ENCODE data around the gene PNMA3. TPM values are rescaled to one million over a fixed set of nuclear protein-coding genes. Genes with fewer than 3 reads are reported as not detected.
"Not testable (repeated sequence)": the region's sequence is repeated elsewhere in the genome, so short reads cannot be mapped to it uniquely, and the experiment has no call there.

Gene PNMA3
- total and polyA plus RNA-seq, 2 of the 4 experiments (the other 2 are of a cell fraction): 0.03 TPM; not detected in 1

DNA sequence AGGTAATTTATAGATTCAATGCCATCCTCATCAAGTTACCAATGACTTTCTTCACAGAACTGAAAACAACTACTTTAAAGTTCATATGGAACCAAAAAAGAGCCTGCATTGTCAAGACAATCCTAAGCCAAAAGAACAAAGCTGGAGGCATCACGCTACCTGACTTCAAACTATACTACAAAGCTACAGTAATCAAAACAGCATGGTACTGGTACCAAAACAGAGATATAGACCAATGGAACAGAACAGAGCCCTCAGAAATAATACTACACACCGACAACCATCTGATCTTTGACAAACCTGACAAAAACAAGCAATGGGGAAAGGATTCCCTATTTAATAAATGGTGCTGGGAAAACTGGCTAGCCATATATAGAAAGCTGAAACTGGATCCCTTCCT lies 39.1 kb upstream of the PNMA3 start:
- H3K9ac ChIP-seq (ENCODE audit: low read depth, low read length); H3K79me1 ChIP-seq (ENCODE audit: low read depth in 1 of 2, low read length in 2 of 2); H3K27me3 ChIP-seq (ENCODE audit: control insufficient read depth, insufficient read depth, low read length); H4K91ac ChIP-seq (ENCODE audit: insufficient read depth, low read depth, low read length); H3K9me1 ChIP-seq (ENCODE audit: insufficient read depth, low read length); BruUV-seq (replicated peaks); H2AK5ac ChIP-seq (ENCODE audit: low read depth, low read length); CTCF ChIA-PET; H2BK120ac ChIP-seq (ENCODE audit: low read depth, low read length); POLR2A ChIA-PET (ENCODE audit: unreplicated experiment); H4K20me1 ChIP-seq (ENCODE audit: insufficient read depth, low read length); H3K27ac ChIP-seq (ENCODE audit: insufficient read depth, low read length); ATAC-seq (ENCODE audit: low read depth); H3K23ac ChIP-seq (ENCODE audit: low read depth, low read length); in situ Hi-C loops (cut with MboI; ENCODE audit: low sequenced_read_pairs); H2AFZ ChIP-seq (replicated peaks; ENCODE audit: low read length, poor library complexity); dilution Hi-C loops (cut with HindIII; ENCODE audit: low sequenced_read_pairs, unreplicated experiment); H2BK15ac ChIP-seq (ENCODE audit: low read depth, low read length); H2BK5ac ChIP-seq (ENCODE audit: low read depth, low read length, poor library complexity, severe bottlenecking); H3K4me3 ChIP-seq (ENCODE audit: insufficient read depth, low read depth, low read length); H4K8ac ChIP-seq (ENCODE audit: low read depth in 2 of 2, low read length in 2 of 2); DNase-seq; H2BK20ac ChIP-seq (ENCODE audit: low read depth, low read length); H2AK9ac ChIP-seq (replicated peaks; ENCODE audit: low read depth, low read length, poor library complexity); H3K56ac ChIP-seq (ENCODE audit: extremely low read depth, insufficient read depth, low read length); H4K5ac ChIP-seq (ENCODE audit: low read depth, low read length); H3K4ac ChIP-seq (ENCODE audit: low read depth, low read length); H3K9me3 ChIP-seq (ENCODE audit: control insufficient read depth, insufficient read depth, low read length); H3K4me2 ChIP-seq (ENCODE audit: low read depth, low read length); H3K4me1 ChIP-seq (ENCODE audit: control insufficient read depth, insufficient read depth, low read length); H3K14ac ChIP-seq (replicated peaks; ENCODE audit: low read depth, low read length); H3K36me3 ChIP-seq (ENCODE audit: control insufficient read depth, insufficient read depth, low read length); H3K18ac ChIP-seq (ENCODE audit: low read depth, low read length); intact Hi-C loops (cut with micrococcal nuclease): not testable (repeated sequence)
- WGBS, 2 experiments (ENCODE audit: extremely low coverage in 2 of 2, insufficient read length in 1 of 2): no CpG with 5 or more reads among the region's 2 CpGs
